ENCODE data around the gene OR2M2.

The OR2M2 gene

GRCh38 chr1:248174521-248174920 is at the start of gene OR2M2:
Gene OR2M2, plus strand, starts transcription at chr1:248174821. Its CDS starts 5,165 bp downstream, at chr1:248179986.
- DNase-seq (ENCODE audit: low spot score): no peak

GRCh38 chr1:248127653-248128052 is 47.0 kb upstream of the OR2M2 start:
- no peak for DNase-seq (ENCODE audit: low spot score)

GRCh38 chr1:248136811-248137210 is 37.8 kb upstream of the OR2M2 start:
- DNase-seq (ENCODE audit: low spot score): no peak

GRCh38 chr1:248140846-248141245 is 33.8 kb upstream of the OR2M2 start:
- DNase-seq (ENCODE audit: low spot score): no peak

GRCh38 chr1:248143311-248143710 is 31.3 kb upstream of the OR2M2 start:
- no peak for DNase-seq (ENCODE audit: low spot score)

- no peak for DNase-seq (ENCODE audit: low spot score)
Measured at GRCh38 chr1:248144513-248145198, 30.0 kb upstream of the OR2M2 start, which contains the start of gene OR2M5. Gene OR2M5, plus strand, starts transcription at chr1:248145148. Its CDS starts 0 bp downstream, at chr1:248145148.

GRCh38 chr1:248152056-248152827 is 22.4 kb upstream of the OR2M2 start:
- no peak for DNase-seq (ENCODE audit: low spot score)

- DNase-seq (ENCODE audit: low spot score): no peak
Measured at GRCh38 chr1:248155927-248156326, 18.7 kb upstream of the OR2M2 start.

- no peak for DNase-seq (ENCODE audit: low spot score)
Measured at GRCh38 chr1:248158758-248159157, 15.9 kb upstream of the OR2M2 start.

- DNase-seq (ENCODE audit: low spot score): no peak
Measured at GRCh38 chr1:248164031-248164430, 10.6 kb upstream of the OR2M2 start.

GRCh38 chr1:248165186-248165585 is 9.4 kb upstream of the OR2M2 start:
- DNase-seq (ENCODE audit: low spot score): no peak

GRCh38 chr1:248183996-248184395 is 9.4 kb downstream of the OR2M2 start:
- DNase-seq (ENCODE audit: low spot score): no peak

GRCh38 chr1:248187363-248187762 is 12.7 kb downstream of the OR2M2 start:
- DNase-seq (ENCODE audit: low spot score): no peak

GRCh38 chr1:248189026-248189425 is 14.4 kb downstream of the OR2M2 start:
- no peak for DNase-seq (ENCODE audit: low spot score)

GRCh38 chr1:248194117-248194516 is 19.5 kb downstream of the OR2M2 start:
- no peak for DNase-seq (ENCODE audit: low spot score)

- DNase-seq (ENCODE audit: low spot score): no peak
Measured at GRCh38 chr1:248196965-248197364, 22.3 kb downstream of the OR2M2 start, which contains the start of gene OR2M3. Gene OR2M3, plus strand, starts transcription at chr1:248197265. Its CDS starts 5,803 bp downstream, at chr1:248203068.

GRCh38 chr1:248215880-248216279 is 41.3 kb downstream of the OR2M2 start:
- DNase-seq (ENCODE audit: low spot score): no peak

GRCh38 chr1:248225537-248225936 is 50.9 kb downstream of the OR2M2 start:
- DNase-seq (ENCODE audit: low spot score): no peak

GRCh38 chr1:248229360-248229908 is 54.8 kb downstream of the OR2M2 start:
- no peak for DNase-seq (ENCODE audit: low spot score)

Data from ecto neural progenitor cell (in vitro differentiated cells).